ENCODE results near the gene TDRD7.
"Not testable (repeated sequence)": the region's sequence is repeated elsewhere in the genome, so short reads cannot be mapped to it uniquely, and the experiment has no call there.

TDRD7 gene

GRCh38 chr9:97479496-97480159 lies 67.7 kb downstream of the TDRD7 start:
- no peak for DNase-seq (ENCODE audit: low read depth)

GRCh38 chr9:97480174-97480573 lies 68.3 kb downstream of the TDRD7 start:
- no peak for DNase-seq (ENCODE audit: low read depth)

- DNase-seq (ENCODE audit: low read depth) = no peak
These were observed 68.9 kb downstream of the TDRD7 start for GRCh38 chr9:97480749-97481148.

GRCh38 chr9:97484134-97484533 lies 72.2 kb downstream of the TDRD7 start:
- DNase-seq (ENCODE audit: low read depth) = no peak

- DNase-seq (ENCODE audit: low read depth) = no peak
These were observed 75.2 kb downstream of the TDRD7 start for GRCh38 chr9:97487107-97487506.

GRCh38 chr9:97487861-97488260 lies 76.0 kb downstream of the TDRD7 start:
- DNase-seq (ENCODE audit: low read depth) = no peak

GRCh38 chr9:97491216-97491999 lies 79.5 kb downstream of the TDRD7 start:
- no peak for DNase-seq (ENCODE audit: low read depth)

- DNase-seq (ENCODE audit: low read depth) = not testable (repeated sequence)
These were observed 85.9 kb downstream of the TDRD7 start for GRCh38 chr9:97497558-97498375.

GRCh38 chr9:97498846-97499245 lies 87.0 kb downstream of the TDRD7 start:
- DNase-seq (ENCODE audit: low read depth) = not testable (repeated sequence)

GRCh38 chr9:97500263-97500662 lies 88.4 kb downstream of the TDRD7 start:
- no peak for DNase-seq (ENCODE audit: low read depth)

GRCh38 chr9:97500765-97501176 lies 88.9 kb downstream of the TDRD7 start:
- no peak for DNase-seq (ENCODE audit: low read depth)

GRCh38 chr9:97501177-97501971 lies 89.5 kb downstream of the TDRD7 start, which contains the start of gene TMOD1:
Gene TMOD1, plus strand, starts transcription at chr9:97501666. Its CDS starts 22,523 bp downstream, at chr9:97524189.
- no peak for DNase-seq (ENCODE audit: low read depth)

GRCh38 chr9:97501972-97502221 lies 90.0 kb downstream of the TDRD7 start:
- no peak for DNase-seq (ENCODE audit: low read depth)

GRCh38 chr9:97502222-97502983 lies 90.5 kb downstream of the TDRD7 start:
- no peak for DNase-seq (ENCODE audit: low read depth)

GRCh38 chr9:97502984-97503861 lies 91.3 kb downstream of the TDRD7 start:
- no peak for DNase-seq (ENCODE audit: low read depth)

- no peak for DNase-seq (ENCODE audit: low read depth)
These were observed 91.9 kb downstream of the TDRD7 start for GRCh38 chr9:97503862-97504210.

GRCh38 chr9:97504381-97505216 lies 92.7 kb downstream of the TDRD7 start:
- no peak for DNase-seq (ENCODE audit: low read depth)

- DNase-seq (ENCODE audit: low read depth) = no peak
These were observed 93.9 kb downstream of the TDRD7 start for GRCh38 chr9:97505845-97506244.

- no peak for DNase-seq (ENCODE audit: low read depth)
These were observed 94.4 kb downstream of the TDRD7 start for GRCh38 chr9:97506306-97506705.

All from non-pigmented ciliary epithelial cell (primary cell).